Stomach (tissue), 4 donors: Measurements from ENCODE around the gene PLAAT5.

Experiments used
- EP300 ChIP-seq: sonication (generic); formaldehyde crosslinking; IDR thresholded peaks from one replicate; pipeline ENCODE4 v1.6.1; 2017; ENCODE audit warnings: antibody characterized with exemption
- POLR2A ChIP-seq, 4 donors: fragments of 450-650 bp; IDR thresholded peaks; one replicate each; pipeline ENCODE4 v1.6.1; 2016; ENCODE audit warnings: antibody characterized with exemption in 4 of 4, control low read depth in 2 of 4, mild to moderate bottlenecking in 1 of 4, moderate library complexity in 1 of 4
- POLR2AphosphoS5 ChIP-seq, 3 donors: sonication (generic); formaldehyde crosslinking; IDR thresholded peaks; one replicate each; pipeline ENCODE4 v1.6.1; 2016; ENCODE audit warnings: antibody characterized with exemption in 3 of 3
- TF ChIP-seq, protein P1 (sequence below), 7 experiments: fragments of 450-650 bp in 4 of 7; fragments of 200-600 bp in 3 of 7; sonication (generic) in 3 of 7; IDR thresholded peaks; one replicate each; pipeline ENCODE4 v1.5.1; 2016 to 2019; ENCODE audit warnings: antibody characterized with exemption in 7 of 7, control low read depth in 2 of 7, mild to moderate bottlenecking in 1 of 7

- TF ChIP-seq, protein P1, sequence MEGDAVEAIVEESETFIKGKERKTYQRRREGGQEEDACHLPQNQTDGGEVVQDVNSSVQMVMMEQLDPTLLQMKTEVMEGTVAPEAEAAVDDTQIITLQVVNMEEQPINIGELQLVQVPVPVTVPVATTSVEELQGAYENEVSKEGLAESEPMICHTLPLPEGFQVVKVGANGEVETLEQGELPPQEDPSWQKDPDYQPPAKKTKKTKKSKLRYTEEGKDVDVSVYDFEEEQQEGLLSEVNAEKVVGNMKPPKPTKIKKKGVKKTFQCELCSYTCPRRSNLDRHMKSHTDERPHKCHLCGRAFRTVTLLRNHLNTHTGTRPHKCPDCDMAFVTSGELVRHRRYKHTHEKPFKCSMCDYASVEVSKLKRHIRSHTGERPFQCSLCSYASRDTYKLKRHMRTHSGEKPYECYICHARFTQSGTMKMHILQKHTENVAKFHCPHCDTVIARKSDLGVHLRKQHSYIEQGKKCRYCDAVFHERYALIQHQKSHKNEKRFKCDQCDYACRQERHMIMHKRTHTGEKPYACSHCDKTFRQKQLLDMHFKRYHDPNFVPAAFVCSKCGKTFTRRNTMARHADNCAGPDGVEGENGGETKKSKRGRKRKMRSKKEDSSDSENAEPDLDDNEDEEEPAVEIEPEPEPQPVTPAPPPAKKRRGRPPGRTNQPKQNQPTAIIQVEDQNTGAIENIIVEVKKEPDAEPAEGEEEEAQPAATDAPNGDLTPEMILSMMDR (IDR thresholded peaks at IDR 0.05), result no peak
- TF ChIP-seq POLR2A (IDR thresholded peaks at IDR 0.05) (no peak), POLR2AphosphoS5 (IDR thresholded peaks at IDR 0.05) (no peak), EP300 (no peak)
Observed at GRCh38 chr11:63491636-63492372, 837 bp upstream of the PLAAT5 start.
